ENCODE data around the gene SBNO2.

The SBNO2 gene

DNA sequence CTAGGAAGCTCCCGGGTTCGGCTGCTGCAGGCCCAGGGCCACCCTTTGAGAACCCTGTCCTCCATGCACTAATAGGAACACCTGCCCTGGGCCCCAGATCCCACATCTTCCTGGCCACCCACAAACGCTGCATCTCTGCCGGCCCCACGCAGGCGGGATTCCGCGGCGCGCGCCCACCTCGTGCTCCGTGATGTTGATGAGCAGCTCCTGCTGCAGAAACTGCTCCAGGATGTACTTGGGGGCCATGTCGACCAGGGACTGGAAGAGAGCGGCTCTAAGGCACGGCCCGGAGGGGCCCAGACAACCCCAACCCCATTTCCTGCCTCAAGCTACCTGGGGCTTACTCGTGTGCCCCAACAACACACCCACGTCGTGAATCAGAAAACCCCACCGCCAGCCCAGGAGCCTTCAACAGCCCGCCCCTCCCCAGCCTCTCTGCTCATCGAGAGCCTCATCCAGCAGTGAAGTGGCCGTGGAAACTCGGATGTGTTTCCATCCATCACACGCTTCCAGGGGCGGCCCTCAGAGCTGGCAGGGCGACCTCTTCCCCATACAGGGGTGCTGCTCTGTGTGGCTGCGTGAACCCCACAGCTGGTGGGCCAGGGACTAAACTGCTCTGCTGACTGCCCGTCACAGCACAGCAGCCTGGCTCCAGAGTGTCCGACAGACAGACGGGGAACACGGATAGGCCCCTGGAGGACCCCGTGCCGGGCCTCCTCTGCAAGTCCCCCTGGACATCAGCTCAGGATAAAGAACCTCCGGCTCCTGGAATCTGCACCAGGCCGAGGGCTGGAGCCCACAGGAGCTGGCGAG lies 83.1 kb downstream of the SBNO2 start:
- TF ChIP-seq CSDC2 (CRISPR knock-in tag; IDR thresholded peaks at IDR 0.05) (no peak), ZNF8 (CRISPR knock-in tag; IDR thresholded peaks at IDR 0.05) (no peak), PPARA (CRISPR knock-in tag; IDR thresholded peaks at IDR 0.05; ENCODE audit: borderline replicate concordance) (no peak), ZNF70 (CRISPR knock-in tag; IDR thresholded peaks at IDR 0.05) (no peak), RARB (CRISPR knock-in tag; IDR thresholded peaks at IDR 0.05) (no peak), ZFP3 (CRISPR knock-in tag; IDR thresholded peaks at IDR 0.05) (no peak), OSR1 (CRISPR knock-in tag; IDR thresholded peaks at IDR 0.05) (no peak), ARNTL (CRISPR knock-in tag; IDR thresholded peaks at IDR 0.05; ENCODE audit: borderline replicate concordance, low read depth) (no peak), ZNF565 (CRISPR knock-in tag; conservative IDR thresholded peaks at IDR 0.05; ENCODE audit: low read depth) (no peak), GLIS3 (CRISPR knock-in tag; IDR thresholded peaks at IDR 0.05) (no peak), ZFP30 (CRISPR knock-in tag; IDR thresholded peaks at IDR 0.05) (no peak), ZC3H10 (CRISPR knock-in tag; IDR thresholded peaks at IDR 0.05) (no peak), SNAI2 (CRISPR knock-in tag; IDR thresholded peaks at IDR 0.05) (no peak), TOX (CRISPR knock-in tag; IDR thresholded peaks at IDR 0.05; ENCODE audit: borderline replicate concordance) (no peak)
- TF ChIP-seq, protein P1, sequence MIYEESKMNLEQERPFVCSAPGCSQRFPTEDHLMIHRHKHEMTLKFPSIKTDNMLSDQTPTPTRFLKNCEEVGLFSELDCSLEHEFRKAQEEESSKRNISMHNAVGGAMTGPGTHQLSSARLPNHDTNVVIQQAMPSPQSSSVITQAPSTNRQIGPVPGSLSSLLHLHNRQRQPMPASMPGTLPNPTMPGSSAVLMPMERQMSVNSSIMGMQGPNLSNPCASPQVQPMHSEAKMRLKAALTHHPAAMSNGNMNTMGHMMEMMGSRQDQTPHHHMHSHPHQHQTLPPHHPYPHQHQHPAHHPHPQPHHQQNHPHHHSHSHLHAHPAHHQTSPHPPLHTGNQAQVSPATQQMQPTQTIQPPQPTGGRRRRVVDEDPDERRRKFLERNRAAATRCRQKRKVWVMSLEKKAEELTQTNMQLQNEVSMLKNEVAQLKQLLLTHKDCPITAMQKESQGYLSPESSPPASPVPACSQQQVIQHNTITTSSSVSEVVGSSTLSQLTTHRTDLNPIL (CRISPR knock-in tag; IDR thresholded peaks at IDR 0.05; ENCODE audit: low read depth): no peak
- TF ChIP-seq, protein P2, sequence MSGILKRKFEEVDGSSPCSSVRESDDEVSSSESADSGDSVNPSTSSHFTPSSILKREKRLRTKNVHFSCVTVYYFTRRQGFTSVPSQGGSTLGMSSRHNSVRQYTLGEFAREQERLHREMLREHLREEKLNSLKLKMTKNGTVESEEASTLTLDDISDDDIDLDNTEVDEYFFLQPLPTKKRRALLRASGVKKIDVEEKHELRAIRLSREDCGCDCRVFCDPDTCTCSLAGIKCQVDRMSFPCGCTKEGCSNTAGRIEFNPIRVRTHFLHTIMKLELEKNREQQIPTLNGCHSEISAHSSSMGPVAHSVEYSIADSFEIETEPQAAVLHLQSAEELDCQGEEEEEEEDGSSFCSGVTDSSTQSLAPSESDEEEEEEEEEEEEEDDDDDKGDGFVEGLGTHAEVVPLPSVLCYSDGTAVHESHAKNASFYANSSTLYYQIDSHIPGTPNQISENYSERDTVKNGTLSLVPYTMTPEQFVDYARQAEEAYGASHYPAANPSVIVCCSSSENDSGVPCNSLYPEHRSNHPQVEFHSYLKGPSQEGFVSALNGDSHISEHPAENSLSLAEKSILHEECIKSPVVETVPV (CRISPR knock-in tag; IDR thresholded peaks at IDR 0.05): no peak
- TF ChIP-seq, protein P3, sequence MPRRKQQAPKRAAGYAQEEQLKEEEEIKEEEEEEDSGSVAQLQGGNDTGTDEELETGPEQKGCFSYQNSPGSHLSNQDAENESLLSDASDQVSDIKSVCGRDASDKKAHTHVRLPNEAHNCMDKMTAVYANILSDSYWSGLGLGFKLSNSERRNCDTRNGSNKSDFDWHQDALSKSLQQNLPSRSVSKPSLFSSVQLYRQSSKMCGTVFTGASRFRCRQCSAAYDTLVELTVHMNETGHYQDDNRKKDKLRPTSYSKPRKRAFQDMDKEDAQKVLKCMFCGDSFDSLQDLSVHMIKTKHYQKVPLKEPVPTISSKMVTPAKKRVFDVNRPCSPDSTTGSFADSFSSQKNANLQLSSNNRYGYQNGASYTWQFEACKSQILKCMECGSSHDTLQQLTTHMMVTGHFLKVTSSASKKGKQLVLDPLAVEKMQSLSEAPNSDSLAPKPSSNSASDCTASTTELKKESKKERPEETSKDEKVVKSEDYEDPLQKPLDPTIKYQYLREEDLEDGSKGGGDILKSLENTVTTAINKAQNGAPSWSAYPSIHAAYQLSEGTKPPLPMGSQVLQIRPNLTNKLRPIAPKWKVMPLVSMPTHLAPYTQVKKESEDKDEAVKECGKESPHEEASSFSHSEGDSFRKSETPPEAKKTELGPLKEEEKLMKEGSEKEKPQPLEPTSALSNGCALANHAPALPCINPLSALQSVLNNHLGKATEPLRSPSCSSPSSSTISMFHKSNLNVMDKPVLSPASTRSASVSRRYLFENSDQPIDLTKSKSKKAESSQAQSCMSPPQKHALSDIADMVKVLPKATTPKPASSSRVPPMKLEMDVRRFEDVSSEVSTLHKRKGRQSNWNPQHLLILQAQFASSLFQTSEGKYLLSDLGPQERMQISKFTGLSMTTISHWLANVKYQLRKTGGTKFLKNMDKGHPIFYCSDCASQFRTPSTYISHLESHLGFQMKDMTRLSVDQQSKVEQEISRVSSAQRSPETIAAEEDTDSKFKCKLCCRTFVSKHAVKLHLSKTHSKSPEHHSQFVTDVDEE (CRISPR knock-in tag; IDR thresholded peaks at IDR 0.05): no peak
- TF ChIP-seq, protein P4, sequence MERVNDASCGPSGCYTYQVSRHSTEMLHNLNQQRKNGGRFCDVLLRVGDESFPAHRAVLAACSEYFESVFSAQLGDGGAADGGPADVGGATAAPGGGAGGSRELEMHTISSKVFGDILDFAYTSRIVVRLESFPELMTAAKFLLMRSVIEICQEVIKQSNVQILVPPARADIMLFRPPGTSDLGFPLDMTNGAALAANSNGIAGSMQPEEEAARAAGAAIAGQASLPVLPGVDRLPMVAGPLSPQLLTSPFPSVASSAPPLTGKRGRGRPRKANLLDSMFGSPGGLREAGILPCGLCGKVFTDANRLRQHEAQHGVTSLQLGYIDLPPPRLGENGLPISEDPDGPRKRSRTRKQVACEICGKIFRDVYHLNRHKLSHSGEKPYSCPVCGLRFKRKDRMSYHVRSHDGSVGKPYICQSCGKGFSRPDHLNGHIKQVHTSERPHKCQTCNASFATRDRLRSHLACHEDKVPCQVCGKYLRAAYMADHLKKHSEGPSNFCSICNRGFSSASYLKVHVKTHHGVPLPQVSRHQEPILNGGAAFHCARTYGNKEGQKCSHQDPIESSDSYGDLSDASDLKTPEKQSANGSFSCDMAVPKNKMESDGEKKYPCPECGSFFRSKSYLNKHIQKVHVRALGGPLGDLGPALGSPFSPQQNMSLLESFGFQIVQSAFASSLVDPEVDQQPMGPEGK (CRISPR knock-in tag; IDR thresholded peaks at IDR 0.05; ENCODE audit: borderline replicate concordance): no peak
- no peak for ATAC-seq

DNA sequence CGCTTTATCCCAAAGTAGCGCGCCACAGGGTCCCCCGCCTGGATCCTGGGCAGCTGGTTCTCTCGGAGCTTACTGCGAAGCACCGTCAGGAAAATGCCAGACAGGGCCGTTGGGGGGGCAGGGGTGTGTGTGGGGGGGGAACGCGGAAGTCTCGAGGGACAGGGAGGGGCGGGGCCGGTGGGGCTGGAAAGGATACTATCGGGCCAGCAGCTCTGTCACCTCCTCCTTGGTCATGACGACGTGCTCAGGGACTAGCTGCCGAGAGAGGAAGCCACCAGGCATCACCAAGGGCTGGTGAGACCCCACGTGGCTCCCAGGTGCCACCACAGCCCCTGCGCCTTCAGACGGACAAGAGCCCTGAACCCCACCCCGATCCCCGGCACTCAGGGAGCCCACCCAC lies 84.2 kb downstream of the SBNO2 start:
- ATAC-seq: no peak
- TF ChIP-seq ESRRG (CRISPR knock-in tag; IDR thresholded peaks at IDR 0.05) (no peak), ISL1 (CRISPR knock-in tag; IDR thresholded peaks at IDR 0.05) (no peak), GLIS3 (CRISPR knock-in tag; IDR thresholded peaks at IDR 0.05) (no peak), ZNF8 (CRISPR knock-in tag; IDR thresholded peaks at IDR 0.05) (no peak), CSDC2 (CRISPR knock-in tag; IDR thresholded peaks at IDR 0.05) (no peak), ZNF565 (CRISPR knock-in tag; conservative IDR thresholded peaks at IDR 0.05; ENCODE audit: low read depth) (no peak), OSR1 (CRISPR knock-in tag; IDR thresholded peaks at IDR 0.05) (no peak)
- TF ChIP-seq, protein P3 (CRISPR knock-in tag; IDR thresholded peaks at IDR 0.05): no peak
- TF ChIP-seq, protein P2 (CRISPR knock-in tag; IDR thresholded peaks at IDR 0.05): no peak
